Fibroblast of skin of back (primary cell): ENCODE results near the gene NFIB.

ENCODE experiments used
- DNase-seq: peaks from one replicate; pipeline ENCODE4 v3.0.0-alpha.2; 2013

NFIB gene

DNA sequence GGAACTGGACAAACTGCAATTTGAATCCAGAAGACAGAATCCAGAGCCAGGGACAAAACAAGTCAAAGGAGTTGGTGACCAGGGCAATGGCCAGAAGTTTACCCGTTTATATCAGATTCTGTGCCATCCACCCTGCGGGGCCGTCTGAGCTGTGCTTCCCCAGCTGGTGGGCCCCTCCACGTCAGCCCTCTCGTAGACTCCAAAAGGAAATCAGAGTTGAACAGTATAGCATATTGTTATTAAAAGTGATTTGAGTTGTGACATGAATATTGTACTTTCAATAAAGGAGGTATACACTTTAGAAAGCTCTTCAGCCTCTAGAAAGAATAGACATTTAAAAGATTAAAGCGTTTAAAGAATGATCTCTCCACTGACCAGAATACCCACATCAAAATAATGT lies 102.4 kb downstream of the NFIB start:
- DNase-seq, result no peak

DNA sequence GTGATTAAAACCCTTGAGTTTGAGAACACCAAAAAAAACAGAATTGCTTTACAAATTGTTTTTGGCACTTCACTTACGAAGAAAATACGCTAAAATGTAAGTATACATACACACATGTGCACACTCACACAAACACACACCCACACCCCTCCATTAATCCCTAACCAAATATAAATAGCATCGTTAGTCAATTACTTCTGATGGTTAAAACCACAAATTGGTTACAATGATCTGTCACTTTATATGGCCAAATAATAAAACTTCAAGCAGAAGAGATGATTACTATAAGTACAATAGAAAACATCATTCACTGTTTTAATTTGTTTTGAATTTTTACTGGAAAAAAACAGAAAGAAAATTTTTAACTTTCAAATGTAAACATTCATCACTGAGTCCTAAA lies 103.5 kb downstream of the NFIB start:
- DNase-seq, result no peak

DNA sequence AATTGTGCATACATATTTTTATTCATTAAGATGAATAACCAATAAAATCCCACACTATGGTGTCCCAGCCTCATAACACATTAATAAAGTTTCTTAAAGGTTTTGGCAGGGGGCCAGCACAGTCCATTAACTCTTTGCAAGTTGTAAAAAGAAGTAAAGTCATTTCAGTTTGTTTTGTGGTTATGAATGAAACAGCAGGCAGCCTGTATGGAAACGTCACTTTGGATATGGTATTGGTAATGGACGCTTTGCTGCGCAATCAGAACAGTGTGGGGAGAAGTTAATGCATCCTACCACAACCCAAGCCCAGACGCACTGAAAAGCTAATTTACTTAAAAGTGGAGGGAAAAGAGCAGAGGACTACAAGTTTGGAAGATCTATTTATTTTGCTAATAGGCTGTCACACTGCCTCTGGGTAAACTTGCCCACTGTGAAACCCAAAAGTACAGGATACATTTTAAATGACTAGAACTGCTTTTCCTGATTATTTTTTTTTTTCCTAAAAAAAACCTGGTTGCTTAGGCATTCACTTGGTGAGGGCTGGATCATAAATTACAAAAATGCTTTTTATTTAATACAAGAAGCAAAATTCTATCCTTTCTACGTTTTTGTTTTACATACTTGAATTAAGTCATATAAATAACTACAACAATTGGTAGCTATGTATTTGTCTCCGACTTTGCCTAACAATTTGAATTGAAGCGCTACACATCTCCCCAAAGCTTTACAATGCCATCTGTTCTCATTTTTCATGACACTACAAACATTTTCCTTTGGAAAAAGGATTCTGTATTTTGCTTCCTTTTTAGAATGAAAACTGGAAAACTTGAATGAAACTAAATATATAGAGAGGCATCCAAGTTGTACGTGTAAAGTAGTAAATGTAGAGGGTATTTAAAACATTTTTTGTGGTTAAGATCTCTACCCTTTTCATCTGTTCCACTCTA lies 104.3 kb downstream of the NFIB start:
- DNase-seq, result no peak

DNA sequence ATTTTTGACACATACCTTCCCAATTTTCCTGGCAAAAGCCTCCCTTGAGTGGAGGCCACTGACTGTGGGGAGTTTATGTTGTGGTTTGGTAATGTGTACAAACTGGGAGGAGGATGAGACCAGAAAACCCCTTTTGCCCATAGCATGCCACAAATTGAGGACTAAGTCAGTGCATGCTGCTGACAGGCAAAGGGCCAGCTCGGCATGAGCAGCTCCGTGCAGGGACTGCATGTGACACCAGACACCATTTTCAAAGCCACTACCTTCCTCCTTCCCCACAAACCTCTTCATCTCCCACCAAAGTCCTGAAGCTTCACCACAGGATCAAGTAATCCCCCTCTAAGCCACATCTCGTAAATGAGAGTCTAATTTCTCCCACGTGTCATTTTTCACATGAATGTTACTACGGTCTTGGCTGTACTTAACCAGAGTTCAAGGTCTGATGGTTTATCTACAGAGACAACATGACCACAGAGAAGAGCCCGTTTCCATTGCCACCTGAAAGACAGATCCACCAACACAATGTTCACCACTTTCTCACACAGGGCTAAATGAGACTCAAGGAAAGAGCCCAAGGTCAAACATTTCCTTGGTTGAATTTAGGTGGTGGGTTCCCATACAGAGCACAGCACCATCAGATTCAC lies 106.5 kb downstream of the NFIB start:
- DNase-seq, result no peak

DNA sequence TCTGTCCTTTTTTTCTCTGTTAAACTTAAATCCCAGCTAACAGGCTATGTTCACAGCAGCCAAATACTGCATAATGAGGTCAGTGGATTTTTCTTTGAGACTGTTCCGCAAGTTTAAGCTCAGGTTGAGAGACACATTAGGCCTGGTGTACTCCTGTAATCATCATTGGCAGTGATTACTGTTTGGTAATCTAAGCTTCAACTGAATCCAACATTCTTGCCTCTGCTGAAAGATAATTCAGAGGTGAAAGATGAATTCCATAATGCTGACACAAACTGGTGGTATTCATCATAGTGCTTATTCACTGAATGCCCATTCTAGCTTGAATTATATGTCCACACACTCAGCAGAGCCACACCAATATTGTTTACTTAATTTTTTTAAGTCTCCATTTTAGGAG lies 108.5 kb downstream of the NFIB start:
- DNase-seq, result peak; percentile 83

DNA sequence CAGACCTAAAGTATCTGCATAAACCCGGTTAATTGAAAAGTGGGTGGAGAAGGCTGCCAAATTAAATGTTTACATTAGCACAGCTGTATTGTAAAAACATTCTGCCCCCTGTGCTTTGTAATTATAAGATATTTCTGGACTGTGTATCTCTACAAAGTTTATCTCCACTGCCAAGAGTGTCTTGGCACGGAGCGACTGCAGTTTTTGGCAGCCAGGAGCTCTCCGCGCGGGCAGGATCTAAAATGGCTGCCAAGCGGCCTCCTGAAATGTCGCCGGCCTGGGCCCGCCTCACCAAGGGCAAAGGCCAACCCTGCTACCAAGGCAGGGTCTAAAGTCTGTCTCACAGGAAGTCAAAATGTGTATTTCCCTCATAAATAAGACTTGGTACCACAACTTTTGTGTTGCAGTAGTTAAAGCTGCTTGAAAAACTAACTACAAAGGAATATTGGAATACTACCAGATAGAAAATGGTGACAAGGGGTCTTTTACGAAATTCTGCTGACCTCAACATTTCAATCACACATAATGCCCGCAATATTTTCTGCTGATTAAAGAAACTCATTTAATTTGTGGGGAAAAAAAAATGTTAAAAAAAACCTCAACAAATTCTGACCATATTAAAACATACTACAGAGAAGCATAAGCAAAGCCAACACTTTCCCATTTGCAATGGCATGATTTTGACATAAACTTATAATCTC lies 110.4 kb downstream of the NFIB start:
- no peak for DNase-seq

DNA sequence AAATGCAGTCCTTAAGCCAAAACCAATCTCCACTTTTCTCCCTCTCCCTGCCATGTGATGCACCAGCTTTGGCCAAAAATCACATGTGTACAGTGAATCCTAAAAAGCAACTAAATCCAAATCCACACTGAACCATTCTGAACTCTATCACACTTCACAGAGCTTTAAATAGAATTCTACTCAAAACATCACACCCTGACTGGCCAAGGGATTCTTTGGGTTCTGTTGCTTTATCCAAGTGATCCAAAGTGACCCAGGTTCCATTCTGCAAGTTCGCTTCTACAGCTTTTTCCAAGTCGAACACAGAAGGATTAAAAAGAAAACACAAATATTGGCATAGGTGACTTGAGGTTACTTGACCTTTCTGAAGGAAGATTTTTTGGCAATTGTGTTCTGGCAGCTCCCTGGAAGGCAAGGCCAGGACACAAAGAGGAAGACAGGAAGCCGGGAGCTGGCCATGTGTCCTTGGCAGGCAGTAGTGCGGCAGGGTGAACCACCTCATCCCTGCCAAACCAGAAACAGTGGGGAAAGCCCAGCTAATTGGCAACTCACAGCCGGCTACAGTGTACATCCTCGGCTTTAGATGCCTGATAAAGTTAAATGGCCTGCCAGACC lies 115.0 kb downstream of the NFIB start:
- DNase-seq, result no peak

DNA sequence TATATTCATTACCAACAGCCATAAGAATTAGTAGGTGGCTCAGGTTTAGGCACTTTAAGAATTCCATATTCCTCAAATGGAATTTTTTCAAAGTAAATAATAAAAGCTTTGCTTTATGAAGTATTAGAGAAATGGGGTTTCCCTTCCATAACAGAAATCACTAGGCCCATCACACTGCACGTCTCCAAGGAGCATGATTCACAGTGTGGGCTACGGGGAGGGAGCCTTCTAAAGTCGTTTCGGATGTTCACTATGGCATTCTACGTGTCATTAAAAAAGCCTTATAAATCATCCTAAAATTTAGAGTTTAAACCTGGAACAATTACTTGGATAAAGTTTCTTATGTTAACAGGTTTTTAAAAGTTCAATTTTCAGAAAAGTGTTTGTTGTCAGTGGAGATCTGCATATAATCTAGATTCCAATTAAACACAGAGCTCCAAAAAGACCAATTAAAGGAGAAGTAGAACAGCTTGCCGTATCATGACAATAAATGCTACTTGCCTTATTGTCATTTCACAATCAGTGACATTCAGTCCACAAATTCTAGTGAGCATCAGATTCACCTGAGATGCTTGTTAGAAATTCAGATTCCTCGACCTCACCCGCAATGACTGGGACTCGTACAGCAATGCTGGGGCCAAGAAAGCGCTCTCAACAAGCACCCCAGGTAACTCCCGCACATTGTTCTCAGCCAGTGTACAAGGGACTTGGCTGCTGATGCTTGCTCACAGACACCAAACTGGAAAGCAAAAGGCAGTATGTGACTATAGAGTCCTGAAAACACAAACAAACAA lies 115.7 kb downstream of the NFIB start:
- peak; percentile 12 for DNase-seq

DNA sequence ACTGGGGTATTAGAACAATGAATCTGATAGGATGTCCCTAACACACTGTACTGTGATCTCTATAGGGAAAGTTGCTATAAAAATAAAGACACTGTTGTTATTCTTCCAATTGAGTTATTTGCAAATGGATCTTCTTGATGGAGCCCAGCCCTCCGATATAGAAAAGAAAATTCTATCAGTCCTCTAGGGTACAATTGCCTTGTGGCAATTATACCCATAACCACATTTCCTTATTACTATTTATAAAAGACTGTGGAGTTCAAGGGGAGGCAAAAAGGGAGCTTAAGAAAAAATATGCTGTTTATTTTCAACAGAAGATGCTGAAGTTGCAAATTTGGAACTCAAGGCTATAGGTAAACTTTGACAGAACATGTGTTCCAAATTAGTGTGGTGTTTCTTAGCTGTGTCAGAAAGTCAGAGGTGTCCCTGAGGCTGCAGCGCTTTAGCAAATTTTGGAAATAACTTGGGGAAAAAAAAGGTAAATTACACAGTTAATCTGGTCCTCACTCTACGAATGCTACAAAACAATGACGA lies 116.5 kb downstream of the NFIB start:
- no peak for DNase-seq

DNA sequence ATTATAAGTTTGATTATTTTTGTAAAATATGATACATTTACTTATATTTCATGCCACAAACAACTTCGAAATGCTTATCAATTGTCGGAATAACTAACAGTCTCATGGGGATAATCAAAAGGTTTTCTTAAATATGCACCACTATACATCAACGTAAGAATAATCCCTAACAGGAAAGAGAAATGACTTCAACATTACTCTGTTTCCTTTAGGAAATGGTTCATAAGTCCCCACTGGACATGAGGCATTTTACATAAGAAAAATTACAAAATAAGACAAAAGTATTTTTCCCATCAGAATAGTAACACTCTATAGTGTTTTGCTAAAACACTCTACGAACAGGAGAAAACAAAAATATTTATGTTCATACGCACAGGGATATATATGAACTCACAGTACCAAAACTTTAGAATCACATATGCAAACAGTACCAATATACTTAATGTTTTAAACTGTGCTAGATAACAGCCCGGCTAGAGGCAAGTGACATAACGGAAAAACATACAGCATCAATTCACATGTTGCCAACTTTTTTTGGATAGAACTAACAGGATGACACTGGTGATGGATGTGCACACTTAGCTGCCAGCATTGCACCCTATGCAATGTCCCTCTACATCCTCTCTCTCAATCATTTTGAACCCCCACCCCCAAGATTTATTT lies 120.5 kb downstream of the NFIB start:
- no peak for DNase-seq

DNA sequence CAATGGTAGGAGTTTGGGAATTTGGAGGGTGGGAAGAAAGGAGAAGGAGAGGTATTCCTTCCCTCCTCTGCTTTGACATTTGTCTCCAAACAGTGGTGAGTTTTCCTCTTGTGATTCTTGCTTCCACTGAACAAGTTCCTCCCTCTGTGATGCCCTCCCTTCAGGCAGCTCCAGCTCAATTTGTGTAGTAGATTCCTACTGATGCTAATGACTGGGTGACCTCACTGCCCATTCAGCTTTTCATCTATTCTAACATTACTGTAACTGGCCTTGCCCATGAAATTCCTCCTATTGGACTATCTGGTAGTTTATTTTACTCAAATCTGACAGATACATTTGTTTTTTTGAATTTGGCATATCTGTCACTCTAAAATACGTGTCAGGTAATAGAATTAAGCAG lies 121.4 kb downstream of the NFIB start:
- DNase-seq, result no peak

DNA sequence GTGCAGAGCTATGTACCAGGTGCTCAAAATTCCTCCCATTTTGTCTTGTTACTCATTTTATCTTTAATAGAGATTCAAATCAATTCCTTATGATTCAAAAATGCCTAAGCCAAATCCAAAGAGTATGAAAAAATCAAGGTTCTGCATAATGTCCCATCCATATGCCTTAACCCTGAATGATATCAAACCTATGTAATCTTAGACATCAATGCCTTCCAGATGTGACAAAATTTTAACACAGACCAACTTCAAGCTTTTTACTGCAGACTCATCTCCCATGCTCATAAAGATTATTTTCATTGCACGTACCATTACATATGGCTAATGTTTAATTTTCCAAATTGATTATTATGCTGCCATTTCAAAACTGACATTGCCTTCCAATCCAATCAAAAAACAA lies 122.4 kb downstream of the NFIB start:
- DNase-seq, result no peak

DNA sequence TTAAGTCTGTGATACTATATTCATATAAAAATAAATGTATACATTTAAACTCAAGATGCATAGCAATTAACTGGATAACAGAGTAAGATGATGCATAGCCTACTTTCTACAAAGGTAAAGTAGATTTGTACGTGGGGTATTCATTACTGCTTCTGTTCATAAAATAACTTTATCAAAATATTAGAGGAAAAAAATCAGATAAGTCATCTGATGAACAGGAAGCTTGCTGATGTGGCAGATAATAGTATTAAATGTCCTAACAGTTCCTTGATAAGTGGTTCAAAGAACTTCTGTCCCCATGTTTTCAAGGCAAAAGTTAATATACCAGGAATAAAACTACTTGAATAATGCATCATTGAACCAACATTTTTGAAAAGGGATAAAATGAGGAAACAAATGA lies 123.7 kb downstream of the NFIB start:
- DNase-seq, result no peak

DNA sequence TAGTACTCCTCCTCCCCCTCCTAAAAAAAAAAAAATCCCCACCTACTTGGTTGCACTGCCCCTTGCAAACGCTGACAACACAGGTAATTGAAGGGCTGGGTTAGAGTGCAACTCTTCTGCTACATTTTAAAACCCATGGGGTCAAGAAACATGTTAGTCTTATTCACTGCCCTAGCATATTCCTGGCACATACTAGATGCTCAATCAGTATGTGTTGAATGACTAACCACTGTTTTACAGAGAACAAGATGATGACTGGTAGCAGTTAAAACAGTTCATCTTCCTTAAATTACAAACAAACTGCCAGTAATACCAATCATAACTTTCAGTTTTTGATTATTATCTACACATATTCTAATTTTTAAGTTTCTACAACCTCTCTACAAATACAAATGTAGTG lies 124.4 kb downstream of the NFIB start:
- no peak for DNase-seq

DNA sequence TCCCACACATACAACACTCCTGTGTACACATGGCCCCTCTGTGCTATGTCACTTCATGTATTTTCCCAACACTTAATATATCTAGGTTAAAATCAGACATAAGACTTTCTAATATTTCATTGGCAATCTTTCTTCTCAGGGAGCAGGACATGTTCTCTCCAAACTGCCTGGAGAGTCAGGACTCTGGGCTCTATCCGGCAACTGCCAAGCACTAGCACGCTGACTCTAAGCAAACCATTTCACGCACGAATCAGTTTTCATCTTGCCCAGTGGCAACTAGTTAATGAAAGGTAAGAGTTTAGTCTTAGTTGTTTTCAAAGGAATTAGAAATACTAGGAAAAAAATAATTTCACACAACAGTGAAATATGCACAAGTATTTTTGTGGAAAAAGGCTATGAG lies 124.8 kb downstream of the NFIB start:
- DNase-seq, result no peak

DNA sequence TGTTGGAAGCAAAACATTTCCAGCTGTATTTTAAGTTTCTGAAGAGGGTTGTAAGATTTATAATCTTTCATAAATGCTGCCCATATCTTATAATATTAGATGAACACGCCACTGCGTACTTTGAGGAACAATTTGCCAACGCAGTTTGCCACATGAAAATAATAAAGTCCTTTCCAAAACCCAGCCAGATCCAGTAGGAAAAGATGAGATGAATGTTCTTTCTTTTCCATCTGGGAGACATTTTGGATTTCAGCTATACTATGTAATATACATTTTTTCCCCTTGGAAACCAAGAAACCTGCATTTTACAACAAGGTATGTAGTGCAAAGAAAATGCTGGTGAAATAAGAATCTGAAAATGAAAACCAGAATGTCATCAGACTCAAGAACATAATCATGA lies 125.4 kb downstream of the NFIB start:
- no peak for DNase-seq

DNA sequence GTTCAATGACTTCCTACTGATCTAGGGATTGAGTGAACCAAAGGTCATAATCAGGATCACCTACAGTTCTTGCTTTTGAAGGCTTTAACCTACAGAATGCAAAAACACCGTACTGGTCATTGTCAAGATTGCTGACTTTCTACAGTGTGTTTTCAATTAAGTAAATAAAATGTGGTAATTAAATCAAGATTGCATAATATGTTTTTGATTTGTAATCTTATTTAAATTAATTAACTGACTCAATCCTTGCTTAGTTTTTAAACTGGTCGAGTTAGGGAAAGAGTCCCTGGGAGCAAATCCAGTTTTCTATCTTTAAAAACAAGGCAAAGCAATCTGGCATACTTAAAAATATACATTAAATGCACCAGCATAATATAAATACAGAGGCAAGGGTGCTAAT lies 125.9 kb downstream of the NFIB start:
- no peak for DNase-seq

DNA sequence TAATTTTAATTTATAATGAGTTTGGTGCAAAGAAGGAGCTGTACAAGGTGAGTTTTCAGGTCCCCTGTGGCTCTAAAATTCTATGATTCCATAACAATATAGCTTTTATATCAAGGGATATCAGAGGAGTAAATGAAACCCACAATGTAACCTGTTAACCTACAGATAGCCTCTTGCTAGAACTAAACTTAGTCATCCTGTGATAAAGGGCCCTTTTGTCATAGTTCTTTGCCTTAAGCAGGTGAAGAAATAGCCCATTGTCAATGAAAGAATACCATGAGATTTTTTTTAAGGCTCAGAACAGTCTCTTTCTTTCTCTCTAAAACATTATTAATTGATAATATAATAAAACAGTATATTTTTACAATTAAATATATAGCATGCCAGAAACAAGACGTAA lies 127.8 kb downstream of the NFIB start:
- DNase-seq, result no peak

DNA sequence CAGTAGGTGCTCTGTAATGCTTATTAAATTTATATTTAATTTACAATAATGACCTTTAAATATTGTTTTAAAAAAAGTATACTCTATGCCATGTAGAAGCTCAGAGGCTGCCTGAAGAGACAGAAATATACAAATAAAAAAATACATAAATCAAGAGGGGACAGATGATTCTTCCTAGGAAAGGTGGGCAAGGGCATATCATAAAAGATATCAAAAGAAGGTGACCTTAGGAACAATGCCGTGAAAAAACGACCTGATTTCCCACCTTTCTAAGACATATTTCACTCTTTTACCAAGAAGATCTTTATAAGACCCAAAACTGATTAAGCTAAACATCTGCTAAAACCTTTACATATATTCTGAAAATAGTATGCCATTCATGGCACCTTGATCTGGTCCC lies 128.9 kb downstream of the NFIB start:
- no peak for DNase-seq

DNA sequence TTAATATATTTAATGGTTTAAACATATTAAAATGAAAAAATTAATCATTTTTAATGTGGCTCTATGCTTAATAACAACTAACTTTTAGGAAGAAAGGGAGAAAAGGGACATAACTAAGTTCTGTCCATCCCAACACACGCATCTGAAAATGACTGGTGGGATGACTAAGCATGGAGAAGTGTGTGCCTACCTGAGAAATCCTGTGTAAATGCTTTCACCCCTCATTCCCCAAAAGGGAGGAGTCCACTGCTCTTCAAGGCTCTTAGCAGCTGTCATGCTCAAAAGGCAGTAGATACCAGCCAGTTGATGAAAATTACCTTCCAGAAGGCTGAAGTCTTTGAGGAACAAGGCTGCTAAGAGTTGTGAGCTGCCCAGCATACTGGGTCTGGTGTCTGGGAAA lies 130.9 kb downstream of the NFIB start:
- DNase-seq, result no peak

DNA sequence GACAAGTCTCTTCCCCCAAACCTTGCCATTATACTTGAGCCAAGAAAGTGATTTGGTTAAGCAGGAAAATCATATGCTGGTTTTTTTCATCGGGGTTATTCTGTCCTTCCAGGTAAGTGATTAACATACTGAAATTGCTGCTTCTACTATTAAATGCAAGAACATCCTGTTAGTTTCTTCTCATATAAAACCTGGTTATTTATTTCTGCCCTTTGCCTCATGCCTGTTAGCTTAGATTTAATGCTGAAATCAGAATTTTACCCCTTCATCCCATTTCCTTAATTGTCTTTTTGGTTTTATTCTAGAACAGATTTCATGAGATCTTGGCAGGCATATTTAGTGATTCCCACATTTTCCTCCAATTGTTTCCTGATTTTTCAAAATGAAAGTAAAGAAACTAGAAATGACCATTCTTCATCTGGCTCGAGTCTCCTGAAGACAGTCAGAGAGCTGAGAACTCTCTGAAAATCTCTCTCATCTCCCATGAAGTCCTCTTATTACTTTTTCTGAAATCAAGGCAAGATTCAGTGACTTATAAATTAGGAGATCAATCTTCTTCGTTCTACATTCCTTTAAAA lies 132.9 kb downstream of the NFIB start:
- no peak for DNase-seq
